Measurements from ENCODE around the gene CD209.

GRCh38 chr19:7698583-7698982, 48.8 kb downstream of the CD209 start:
- TF ChIP-seq CTCF (conservative IDR thresholded peaks at IDR 0.05; ENCODE audit: low read depth, low read length): no peak
- no peak for TF ChIP-seq EZH2 (IDR thresholded peaks at IDR 0.05; ENCODE audit: borderline replicate concordance, low read depth, low read length, poor library complexity, severe bottlenecking)

Data from A673 (cell line).